HG03095 (cell line): ENCODE results near the gene DOCK4.

ENCODE experiments used
- ATAC-seq: cut with Tn5 transposase; IDR thresholded peaks from one replicate; pipeline ENCODE4 v1.9.1; 2021; ENCODE audit warnings: moderate library complexity; ENCODE audit not compliant: unreplicated experiment

Gene DOCK4

DNA sequence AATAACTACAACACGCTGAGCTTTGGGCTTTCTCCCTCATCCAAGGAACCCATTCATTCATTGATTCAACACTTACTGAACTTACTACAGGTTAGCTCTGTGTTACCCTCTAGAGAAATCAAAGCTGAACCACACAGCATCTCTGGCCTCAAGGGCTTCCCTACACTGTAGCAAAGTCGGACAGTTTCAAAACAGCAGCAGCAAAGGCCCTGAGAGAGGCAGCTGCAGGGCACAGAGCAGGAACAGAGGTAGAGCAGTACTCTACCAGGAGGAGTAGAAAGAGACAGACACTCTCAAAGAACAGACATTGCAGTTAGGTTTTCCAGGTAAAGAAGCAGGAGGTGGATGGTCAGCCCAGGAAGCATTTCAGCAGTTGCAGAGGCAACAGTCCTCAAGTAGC is 16.1 kb downstream of the DOCK4 start:
- ATAC-seq: no peak

GRCh38 chr7:112189691-112190090 is 16.5 kb downstream of the DOCK4 start:
- ATAC-seq: no peak

GRCh38 chr7:112188257-112188656 is 17.9 kb downstream of the DOCK4 start:
- ATAC-seq: no peak

- ATAC-seq: no peak
Measured at GRCh38 chr7:112186300-112186699, 19.9 kb downstream of the DOCK4 start.

GRCh38 chr7:112185005-112185834 is 21.0 kb downstream of the DOCK4 start:
- ATAC-seq: no peak

GRCh38 chr7:112184455-112184854 is 21.7 kb downstream of the DOCK4 start:
- ATAC-seq: no peak

DNA sequence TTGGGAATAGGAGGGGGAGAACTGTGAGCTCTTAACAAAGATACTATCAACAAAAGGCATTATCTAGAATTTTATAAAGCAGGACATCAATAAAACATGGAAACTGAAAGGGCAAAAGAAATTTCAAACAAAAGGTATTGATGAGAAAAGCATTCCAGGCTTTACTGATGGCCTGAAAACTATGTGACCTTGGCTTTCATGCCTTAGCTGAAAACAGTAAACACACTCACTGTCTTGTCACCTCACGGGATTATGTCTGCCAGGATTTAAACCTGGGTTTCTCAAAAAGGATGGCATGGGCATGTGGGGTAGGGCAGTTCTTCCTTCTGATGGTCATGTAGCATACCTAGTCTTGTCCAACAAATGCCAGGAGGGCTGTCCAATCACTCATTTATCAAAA is 22.9 kb downstream of the DOCK4 start:
- ATAC-seq: no peak

GRCh38 chr7:112182749-112183148 is 23.4 kb downstream of the DOCK4 start:
- ATAC-seq: no peak

DNA sequence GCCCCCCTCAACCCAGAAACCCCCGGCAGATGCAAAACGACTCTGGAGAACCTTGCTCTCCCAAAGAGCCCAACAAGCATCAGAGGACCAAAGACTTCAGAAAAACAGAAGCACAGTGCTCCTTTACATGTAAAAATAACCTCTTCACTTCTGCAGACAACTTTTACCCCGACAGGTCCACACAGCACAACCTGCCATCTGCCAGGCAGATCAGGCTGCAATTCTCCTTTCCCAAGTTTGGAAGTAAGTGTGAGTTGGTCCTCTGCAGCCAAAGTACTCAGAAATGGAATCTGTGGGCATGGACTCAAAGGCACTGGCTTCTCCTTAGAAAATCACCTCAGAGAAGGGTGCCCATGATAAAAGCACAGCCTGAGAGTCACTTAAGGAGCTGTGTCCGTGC is 26.0 kb downstream of the DOCK4 start:
- no peak for ATAC-seq

DNA sequence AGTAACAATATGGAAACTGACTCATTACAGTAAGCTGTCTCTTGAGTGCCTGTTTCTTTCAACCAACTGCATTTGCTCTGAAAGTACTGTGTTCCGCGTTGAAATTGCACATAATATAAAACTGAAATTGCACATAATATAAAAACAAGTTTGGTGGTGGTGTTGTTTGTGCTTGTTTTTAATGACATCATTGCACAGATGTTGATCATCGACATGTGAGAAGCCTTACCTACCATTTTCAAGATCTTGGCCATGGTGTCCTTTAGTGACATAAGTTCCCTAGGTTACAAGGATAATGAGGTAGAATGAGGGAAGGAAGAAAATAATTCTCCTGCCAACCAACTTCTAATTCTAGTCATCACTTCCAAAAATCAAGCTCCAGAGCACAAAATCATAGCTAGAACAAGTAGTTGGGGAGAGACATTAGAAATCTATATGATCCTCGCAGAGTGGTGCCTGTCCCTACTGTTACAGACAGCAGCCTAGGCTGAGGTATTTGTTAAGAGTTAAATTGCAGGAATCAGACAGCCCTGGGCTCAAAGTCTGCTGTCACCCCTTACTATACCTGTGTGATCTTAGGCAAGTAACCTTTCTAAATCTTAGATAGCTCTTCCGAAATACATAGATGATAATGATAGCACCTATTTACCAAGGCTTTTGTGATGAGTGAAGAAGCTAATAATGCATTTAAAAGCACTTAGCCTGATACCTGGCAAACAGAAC is 29.3 kb downstream of the DOCK4 start:
- ATAC-seq: no peak

DNA sequence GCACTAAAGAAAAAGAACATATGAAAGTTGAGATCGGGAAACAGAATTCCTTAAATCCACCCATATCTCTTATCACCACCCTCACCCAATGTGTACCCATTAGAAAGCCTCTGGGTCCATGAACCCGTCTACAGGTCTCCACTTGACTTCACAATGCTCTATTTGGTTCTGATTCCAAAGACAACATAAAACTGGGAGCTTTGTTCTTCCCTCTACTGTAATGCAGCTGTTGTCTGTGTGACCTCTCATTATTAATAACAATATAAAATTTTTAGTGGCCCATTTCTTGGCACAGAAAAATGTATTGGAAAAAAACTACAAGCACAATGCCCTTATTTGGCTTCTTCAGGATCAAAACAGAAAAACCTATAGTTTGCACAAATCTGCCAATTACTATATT is 30.0 kb downstream of the DOCK4 start:
- ATAC-seq: no peak

- ATAC-seq: no peak
Measured at GRCh38 chr7:112174192-112174591, 32.0 kb downstream of the DOCK4 start.

DNA sequence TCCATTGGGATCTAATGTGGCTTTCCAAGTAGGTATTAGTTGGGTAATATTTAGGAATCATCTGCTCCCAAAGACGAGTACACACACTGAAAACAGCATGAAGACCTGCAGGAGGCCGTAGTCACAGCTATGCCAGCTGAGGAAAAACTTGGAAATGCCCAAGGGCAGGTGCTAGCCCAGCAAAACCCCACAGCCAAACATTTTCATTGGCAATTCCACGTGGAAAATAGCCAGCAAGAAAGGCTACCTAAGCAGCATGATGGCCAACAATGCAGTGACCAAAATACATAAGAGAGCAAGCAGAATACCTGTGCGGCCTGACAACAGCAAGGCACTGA is 32.7 kb downstream of the DOCK4 start:
- no peak for ATAC-seq

DNA sequence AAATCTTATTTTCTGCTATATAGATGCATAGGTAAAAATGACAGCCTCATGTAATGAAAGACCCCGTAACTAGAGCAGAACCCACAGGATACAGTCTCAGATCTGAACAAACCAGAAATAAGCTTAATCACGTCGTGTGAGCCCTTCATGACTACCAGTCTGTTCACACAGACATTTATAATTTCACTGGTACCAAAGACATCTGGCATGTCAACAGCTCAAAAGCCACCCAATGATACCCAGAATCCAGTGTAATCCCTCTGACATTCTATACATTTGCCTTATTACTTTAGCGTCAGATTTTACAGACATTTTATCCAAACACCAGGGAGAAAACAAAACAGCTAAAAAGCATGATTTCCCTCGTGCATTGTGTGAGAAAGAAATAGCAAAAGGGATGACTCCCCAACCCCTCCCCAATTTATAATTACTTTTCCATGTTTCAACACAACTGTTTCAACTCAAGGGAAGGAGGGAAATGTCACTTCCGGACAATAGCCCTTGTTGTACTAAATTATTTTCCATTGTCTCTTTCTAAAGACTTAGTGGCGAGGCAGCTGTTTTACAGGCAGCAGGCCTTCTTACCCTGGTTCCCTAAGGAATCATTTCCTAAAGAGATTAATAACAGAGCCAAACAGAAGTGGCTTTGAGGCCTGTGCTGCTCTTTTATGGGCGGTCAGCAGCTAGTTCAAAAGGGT is 33.2 kb downstream of the DOCK4 start:
- no peak for ATAC-seq

DNA sequence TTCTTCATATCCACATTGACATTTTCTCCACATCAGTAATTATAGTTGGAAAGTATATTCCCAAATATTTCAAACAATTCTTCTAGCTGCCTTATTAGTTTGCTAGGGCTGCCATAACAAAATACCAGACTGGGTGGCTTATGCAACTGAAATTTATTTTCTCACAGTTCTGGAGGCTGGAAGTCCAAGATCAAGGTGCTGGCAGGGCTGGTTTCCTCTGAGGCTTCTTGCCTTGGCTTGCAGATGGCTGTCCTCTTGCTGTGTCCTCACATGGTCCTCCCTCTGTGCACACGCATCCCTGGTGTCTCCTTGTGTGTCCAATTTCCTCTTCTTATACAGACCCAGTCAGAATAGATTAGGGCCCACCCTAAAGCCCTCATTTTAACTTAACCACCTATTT is 34.5 kb downstream of the DOCK4 start:
- no peak for ATAC-seq

- no peak for ATAC-seq
Measured at GRCh38 chr7:112168915-112169314, 37.3 kb downstream of the DOCK4 start.

- ATAC-seq: no peak
Measured at GRCh38 chr7:112167147-112167546, 39.1 kb downstream of the DOCK4 start.

GRCh38 chr7:112162784-112163506 is 43.3 kb downstream of the DOCK4 start:
- no peak for ATAC-seq

- ATAC-seq: no peak
Measured at GRCh38 chr7:112162142-112162766, 43.9 kb downstream of the DOCK4 start.

DNA sequence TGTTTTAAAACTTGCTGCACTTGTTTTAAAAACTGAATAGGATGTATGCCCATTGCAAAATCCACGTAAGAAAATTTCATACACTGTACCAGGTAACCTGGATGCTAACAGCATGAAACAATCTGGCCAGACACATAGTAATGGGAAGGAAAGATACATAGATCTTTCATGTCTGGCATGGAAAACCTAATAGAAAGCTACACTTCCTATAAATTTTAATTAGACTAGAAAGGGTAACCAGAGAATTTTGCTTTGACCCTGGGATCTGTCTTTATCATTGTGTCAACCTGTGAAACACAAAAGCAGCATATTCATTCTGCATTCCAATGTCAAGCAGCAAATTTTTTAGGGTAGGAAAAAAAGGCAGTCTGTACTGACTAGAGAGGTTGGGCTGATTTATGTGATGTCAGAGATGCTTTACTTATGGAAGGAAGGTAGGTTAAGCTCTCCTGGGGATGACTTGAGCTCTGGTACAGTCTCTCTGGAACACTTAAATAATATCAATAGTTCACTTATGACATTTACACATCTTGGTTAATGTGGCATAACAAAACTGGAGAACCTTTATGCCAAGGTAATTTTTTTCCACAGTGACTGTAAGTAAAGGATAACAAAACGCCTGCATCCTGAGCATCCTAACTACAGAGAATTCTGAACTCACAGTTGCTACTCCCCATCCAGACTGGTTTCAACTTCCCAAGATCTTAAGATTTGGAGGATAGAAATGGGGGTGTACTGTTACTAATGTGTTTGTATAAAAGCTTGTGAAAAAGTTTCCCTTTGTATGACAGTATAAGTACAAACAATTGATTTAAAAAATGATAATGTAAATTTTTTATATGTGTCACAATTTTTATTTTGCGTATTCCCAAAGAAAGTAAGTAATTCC is 44.7 kb downstream of the DOCK4 start:
- ATAC-seq: no peak
